Caco-2 (cell line): Measurements from ENCODE around the gene PELI2. TPM values are rescaled to one million over a fixed set of nuclear protein-coding genes. Genes with fewer than 3 reads are reported as not detected.

ENCODE experiments used
- BruUV-seq: library from RNA; stranded (reverse); fragments of 400-500 nt; replicated peaks from 2 replicates; lab custom pipeline; 2021; lab: Mats Ljungman, UMichigan
- CTCF ChIA-PET: fragments of 300-600 bp; sonication (Branson Sonifier 250); formaldehyde crosslinking; loops from one replicate; lab custom pipeline; 2022; ENCODE audit warnings: antibody characterized with exemption; lab: Charles Lee
- POLR2A ChIA-PET: fragments of 300-600 bp; sonication (Branson Sonifier 250); formaldehyde crosslinking; loops from one replicate; lab custom pipeline; 2022; ENCODE audit warnings: antibody characterized with exemption; lab: Charles Lee
- DNase-seq, 2 experiments: peaks; one replicate each; pipeline versions ENCODE4 v3.0.0 to v3.0.0-alpha.2; 2020 to 2022
- H3K27me3 ChIP-seq: replicated peaks from 2 replicates; pipeline ENCODE4 v1.6.0; 2011; ENCODE audit warnings: low read length; ENCODE audit not compliant: control insufficient read depth, insufficient read depth
- H3K36me3 ChIP-seq: 2 replicates; pipeline ENCODE4 v1.5.1; 2011; ENCODE audit warnings: low read length; ENCODE audit not compliant: control insufficient read depth, insufficient read depth
- H3K4me1 ChIP-seq: fragments of 250-450 bp; sonication (Bioruptor Pico); 2 replicates; pipeline ENCODE4 v1.5.1; 2020; ENCODE audit warnings: mild to moderate bottlenecking
- H3K4me3 ChIP-seq: 2 replicates; pipeline ENCODE4 v1.5.1; 2011; ENCODE audit warnings: low read depth, mild to moderate bottlenecking, control low read depth, low read length
- H3K9me3 ChIP-seq: fragments of 250-450 bp; sonication (Bioruptor Pico); 2 replicates; pipeline ENCODE4 v1.5.1; 2020; ENCODE audit warnings: mild to moderate bottlenecking, moderate library complexity
- H3K27ac Mint-ChIP-seq: one replicate; pipeline ENCODE4 v1.8.0; 2022; ENCODE audit warnings: mixed read lengths; ENCODE audit not compliant: unreplicated experiment
- H3K27me3 Mint-ChIP-seq: one replicate; pipeline ENCODE4 v1.8.0; 2022; ENCODE audit warnings: mixed read lengths; ENCODE audit not compliant: insufficient read depth, unreplicated experiment
- H3K36me3 Mint-ChIP-seq: one replicate; pipeline ENCODE4 v1.8.0; 2022; ENCODE audit warnings: mild to moderate bottlenecking, mixed read lengths; ENCODE audit not compliant: insufficient read depth, unreplicated experiment
- H3K4me1 Mint-ChIP-seq: one replicate; pipeline ENCODE4 v1.8.0; 2022; ENCODE audit warnings: low read depth, mixed read lengths; ENCODE audit not compliant: unreplicated experiment
- H3K4me3 Mint-ChIP-seq: one replicate; pipeline ENCODE4 v1.8.0; 2022; ENCODE audit warnings: mild to moderate bottlenecking, moderate library complexity, mixed read lengths; ENCODE audit not compliant: unreplicated experiment
- H3K9me3 Mint-ChIP-seq: one replicate; pipeline ENCODE4 v1.8.0; 2022; ENCODE audit warnings: mixed read lengths; ENCODE audit not compliant: unreplicated experiment
- CTCF ChIP-seq, 2 experiments: fragments of 200-600 bp in 1 of 2; IDR thresholded peaks; 1 replicate in 1 of 2; 2 replicates in 1 of 2; pipeline versions ENCODE4 v1.5.1 to v1.8.0; 2011 to 2022; ENCODE audit warnings: antibody characterized with exemption in 1 of 2, control low read depth in 1 of 2, inconsistent platforms in 1 of 2, low read depth in 1 of 2, low read length in 1 of 2, mild to moderate bottlenecking in 1 of 2, moderate library complexity in 1 of 2; ENCODE audit not compliant: insufficient read depth in 1 of 2, severe bottlenecking in 1 of 2, unreplicated experiment in 1 of 2
- intact Hi-C: fragments of 100-400 bp; cut with micrococcal nuclease; formaldehyde crosslinking; loops from one replicate; pipeline ENCODE4 v1.10.0; 2022; ENCODE audit not compliant: unreplicated experiment
- total RNA-seq: library from RNA; stranded (reverse); gene quantifications from 2 replicates; pipeline ENCODE4 v1.2.3, GENCODE V29; 2022

PELI2 gene
- total RNA-seq, 1 experiment from 2014 or later: 8.5 TPM

GRCh38 chr14:56297449-56297848 is 179.2 kb downstream of the PELI2 start:
- ChIA-PET CTCF (no interaction called here), POLR2A (no interaction called here)
- H3K36me3 ChIP-seq: no peaks in the 10 kb centered on the region
- no peak for TF ChIP-seq CTCF (IDR thresholded peaks at IDR 0.05; ENCODE audit: insufficient read depth in 1 of 2, low read depth in 1 of 2, low read length in 1 of 2, severe bottlenecking in 1 of 2, unreplicated experiment in 1 of 2)
- Mint-ChIP-seq H3K36me3 (no peaks in the 10 kb centered on the region), H3K9me3 (no peaks in the 10 kb centered on the region), H3K27me3 (peaks cover 2% of the 10 kb centered on the region), H3K27ac (no peak overlapping the region), H3K4me1 (no peaks in the 10 kb centered on the region), H3K4me3 (no peak overlapping the region)
- H3K4me1 ChIP-seq: no peaks in the 10 kb centered on the region
- no peaks in the 10 kb centered on the region for H3K27me3 ChIP-seq
- no peak for DNase-seq
- H3K9me3 ChIP-seq: no peaks in the 10 kb centered on the region
- H3K4me3 ChIP-seq: no peak overlapping the region
- no TSS peak for BruUV-seq
- intact Hi-C loops: no loop called here

- no peaks in the 10 kb centered on the region for H3K27me3 ChIP-seq
- no peak for TF ChIP-seq CTCF (IDR thresholded peaks at IDR 0.05; ENCODE audit: insufficient read depth in 1 of 2, low read depth in 1 of 2, low read length in 1 of 2, severe bottlenecking in 1 of 2, unreplicated experiment in 1 of 2)
- POLR2A ChIA-PET: no interaction called here
Observed at GRCh38 chr14:56299306-56299984, 181.2 kb downstream of the PELI2 start.

GRCh38 chr14:56300495-56300894 is 182.3 kb downstream of the PELI2 start:
- H3K4me1 Mint-ChIP-seq: no peaks in the 10 kb centered on the region
- intact Hi-C loops: no loop called here
- H3K27me3 Mint-ChIP-seq: no peaks in the 10 kb centered on the region
- no peaks in the 10 kb centered on the region for H3K36me3 ChIP-seq
- CTCF ChIA-PET: no interaction called here
- no peaks in the 10 kb centered on the region for H3K4me1 ChIP-seq
- TF ChIP-seq CTCF (IDR thresholded peaks at IDR 0.05; ENCODE audit: insufficient read depth in 1 of 2, low read depth in 1 of 2, low read length in 1 of 2, severe bottlenecking in 1 of 2, unreplicated experiment in 1 of 2): no peak
- no peak overlapping the region for H3K27ac Mint-ChIP-seq
- BruUV-seq: no TSS peak
- H3K27me3 ChIP-seq: no peaks in the 10 kb centered on the region
- H3K4me3 Mint-ChIP-seq: no peak overlapping the region
- H3K4me3 ChIP-seq: no peak overlapping the region
- POLR2A ChIA-PET: no interaction called here
- no peaks in the 10 kb centered on the region for H3K36me3 Mint-ChIP-seq
- DNase-seq: no peak
- no peaks in the 10 kb centered on the region for H3K9me3 ChIP-seq
- H3K9me3 Mint-ChIP-seq: no peaks in the 10 kb centered on the region

More at GRCh38 chr14:56299306-56299984, 181.2 kb downstream of the PELI2 start:
- DNase-seq: no peak
- Mint-ChIP-seq H3K27me3 (peaks cover 2% of the 10 kb centered on the region), H3K9me3 (no peaks in the 10 kb centered on the region), H3K4me1 (no peaks in the 10 kb centered on the region), H3K27ac (no peak overlapping the region), H3K4me3 (no peak overlapping the region), H3K36me3 (no peaks in the 10 kb centered on the region)
- H3K4me3 ChIP-seq: no peak overlapping the region
- H3K36me3 ChIP-seq: no peaks in the 10 kb centered on the region
- no peaks in the 10 kb centered on the region for H3K9me3 ChIP-seq
- CTCF ChIA-PET: no interaction called here
- no TSS peak for BruUV-seq
- no peaks in the 10 kb centered on the region for H3K4me1 ChIP-seq
- intact Hi-C loops: no loop called here
